Pons (tissue), 1 donor: ENCODE measurements around the gene CABLES2.

Source experiments
- DNase-seq: peaks from one replicate; pipeline ENCODE4 v3.0.0-alpha.2; 2016; ENCODE audit warnings: low spot score

CABLES2 gene

GRCh38 chr20:62417981-62418708 lies 11.1 kb upstream of the CABLES2 start:
- DNase-seq: no peak

- no peak for DNase-seq
These were observed 9.9 kb upstream of the CABLES2 start for GRCh38 chr20:62416651-62417637.

GRCh38 chr20:62415354-62416111 lies 8.4 kb upstream of the CABLES2 start:
- no peak for DNase-seq

- DNase-seq: no peak
These were observed 6.9 kb upstream of the CABLES2 start for GRCh38 chr20:62413896-62414481.

- no peak for DNase-seq
These were observed 6.0 kb upstream of the CABLES2 start for GRCh38 chr20:62413025-62413570.

GRCh38 chr20:62412194-62413024 lies 5.3 kb upstream of the CABLES2 start:
- no peak for DNase-seq

GRCh38 chr20:62411479-62412193 lies 4.6 kb upstream of the CABLES2 start:
- DNase-seq: no peak

GRCh38 chr20:62410746-62411478 lies 3.8 kb upstream of the CABLES2 start:
- DNase-seq: no peak

- no peak for DNase-seq
These were observed 3.1 kb upstream of the CABLES2 start for GRCh38 chr20:62409931-62410745.

- no peak for DNase-seq
These were observed 2.2 kb upstream of the CABLES2 start for GRCh38 chr20:62409086-62409853.

GRCh38 chr20:62408640-62409039 lies 1.6 kb upstream of the CABLES2 start:
- no peak for DNase-seq

GRCh38 chr20:62408055-62408454 lies 970 bp upstream of the CABLES2 start:
- DNase-seq: no peak

- no peak for DNase-seq
These were observed 379 bp downstream of the CABLES2 start for GRCh38 chr20:62406635-62407176.

- DNase-seq: no peak
These were observed 1.0 kb downstream of the CABLES2 start for GRCh38 chr20:62405981-62406513.

GRCh38 chr20:62405108-62405980 lies 1.7 kb downstream of the CABLES2 start:
- DNase-seq: no peak

GRCh38 chr20:62404761-62405107 lies 2.4 kb downstream of the CABLES2 start:
- DNase-seq: no peak
